ENCODE data around the gene MECP2. TPM values are rescaled to one million over a fixed set of nuclear protein-coding genes. Genes with fewer than 3 reads are reported as not detected.

MECP2 gene
- total RNA-seq, 1 donor from 2014 or later: 57.8 TPM

DNA sequence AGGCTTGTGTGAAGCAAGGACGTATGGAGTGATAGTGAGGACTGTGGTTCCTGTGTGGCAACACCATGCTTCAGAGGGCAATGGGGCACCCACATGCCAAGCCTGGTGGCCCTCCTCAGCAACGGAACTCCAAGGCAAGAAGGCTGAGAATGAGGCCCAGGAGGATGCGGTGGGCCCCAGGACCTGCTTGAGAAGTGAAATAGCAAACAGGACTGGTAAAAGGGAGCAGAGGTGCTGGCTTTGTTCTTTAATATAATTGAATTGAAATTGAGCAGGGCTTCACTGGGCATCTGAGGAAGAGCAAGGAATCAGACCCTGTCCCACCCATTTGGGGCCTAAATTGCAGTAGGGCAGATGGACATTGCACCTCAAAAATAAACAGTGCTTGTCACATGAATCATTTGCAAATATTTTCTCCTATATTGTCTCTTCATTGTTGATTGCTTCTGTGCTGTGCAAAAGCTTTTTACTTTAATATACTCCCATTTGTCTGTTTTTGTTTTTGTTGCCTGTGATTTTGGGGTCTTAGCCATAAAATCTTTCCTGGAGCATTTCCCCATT lies 122.7 kb downstream of the MECP2 start:
- Mint-ChIP-seq H3K9me3 (no peaks in the 10 kb centered on the region), H3K36me3 (no peaks in the 10 kb centered on the region), H3K4me3 (peak overlapping the region; percentile 39), H3K27ac (peak overlapping the region; percentile 97), H3K27me3 (ENCODE audit: low read depth) (no peaks in the 10 kb centered on the region), H3K4me1 (peaks cover 23% of the 10 kb centered on the region)
- no peak for DNase-seq (ENCODE audit: low spot score in 2 of 2, unreplicated experiment in 2 of 2)
- TF ChIP-seq, protein P1, sequence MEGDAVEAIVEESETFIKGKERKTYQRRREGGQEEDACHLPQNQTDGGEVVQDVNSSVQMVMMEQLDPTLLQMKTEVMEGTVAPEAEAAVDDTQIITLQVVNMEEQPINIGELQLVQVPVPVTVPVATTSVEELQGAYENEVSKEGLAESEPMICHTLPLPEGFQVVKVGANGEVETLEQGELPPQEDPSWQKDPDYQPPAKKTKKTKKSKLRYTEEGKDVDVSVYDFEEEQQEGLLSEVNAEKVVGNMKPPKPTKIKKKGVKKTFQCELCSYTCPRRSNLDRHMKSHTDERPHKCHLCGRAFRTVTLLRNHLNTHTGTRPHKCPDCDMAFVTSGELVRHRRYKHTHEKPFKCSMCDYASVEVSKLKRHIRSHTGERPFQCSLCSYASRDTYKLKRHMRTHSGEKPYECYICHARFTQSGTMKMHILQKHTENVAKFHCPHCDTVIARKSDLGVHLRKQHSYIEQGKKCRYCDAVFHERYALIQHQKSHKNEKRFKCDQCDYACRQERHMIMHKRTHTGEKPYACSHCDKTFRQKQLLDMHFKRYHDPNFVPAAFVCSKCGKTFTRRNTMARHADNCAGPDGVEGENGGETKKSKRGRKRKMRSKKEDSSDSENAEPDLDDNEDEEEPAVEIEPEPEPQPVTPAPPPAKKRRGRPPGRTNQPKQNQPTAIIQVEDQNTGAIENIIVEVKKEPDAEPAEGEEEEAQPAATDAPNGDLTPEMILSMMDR (IDR thresholded peaks at IDR 0.05; ENCODE audit: unreplicated experiment): no peak

DNA sequence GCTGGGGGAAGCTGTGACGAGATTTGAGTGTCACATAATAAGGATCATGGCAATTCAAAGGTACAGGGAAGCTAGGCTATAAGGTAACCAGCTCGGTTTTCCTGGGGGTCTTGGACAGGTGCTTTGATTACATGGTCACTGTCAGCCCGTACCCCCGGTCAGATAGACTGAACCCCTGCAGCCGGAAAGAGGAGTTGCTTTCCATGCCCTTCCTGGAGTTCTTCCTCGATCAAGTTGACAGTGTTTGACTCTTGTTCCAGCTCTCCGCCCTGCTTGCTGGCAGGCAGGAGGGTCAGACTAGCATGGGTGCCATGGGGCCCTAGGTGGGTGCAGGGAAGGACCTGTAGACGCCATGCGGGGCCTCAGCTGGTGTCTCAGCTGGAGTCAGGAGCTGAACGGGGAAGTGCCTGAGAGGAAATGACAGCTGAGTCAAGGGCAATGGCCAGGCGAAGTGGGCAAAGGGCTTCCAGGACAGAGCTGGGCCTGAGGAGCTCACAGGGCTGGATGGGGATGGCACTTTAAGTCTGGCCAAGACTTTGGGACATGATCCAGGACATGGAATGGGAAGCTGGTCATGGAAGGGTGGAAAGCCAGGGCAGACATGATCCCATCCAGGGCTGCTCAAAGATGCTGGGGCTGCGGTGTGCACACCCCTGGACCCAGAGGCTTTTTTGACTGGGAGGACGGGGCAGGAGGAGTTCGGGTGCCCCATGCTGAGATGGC lies 123.4 kb downstream of the MECP2 start:
- Mint-ChIP-seq H3K27ac (peak overlapping the region; percentile 97), H3K9me3 (no peaks in the 10 kb centered on the region), H3K36me3 (no peaks in the 10 kb centered on the region), H3K4me1 (peaks cover 29% of the 10 kb centered on the region), H3K27me3 (ENCODE audit: low read depth) (no peaks in the 10 kb centered on the region), H3K4me3 (peak overlapping the region; percentile 77)
- DNase-seq (ENCODE audit: low spot score in 2 of 2, unreplicated experiment in 2 of 2): no peak
- TF ChIP-seq, protein P1 (IDR thresholded peaks at IDR 0.05; ENCODE audit: unreplicated experiment): no peak

DNA sequence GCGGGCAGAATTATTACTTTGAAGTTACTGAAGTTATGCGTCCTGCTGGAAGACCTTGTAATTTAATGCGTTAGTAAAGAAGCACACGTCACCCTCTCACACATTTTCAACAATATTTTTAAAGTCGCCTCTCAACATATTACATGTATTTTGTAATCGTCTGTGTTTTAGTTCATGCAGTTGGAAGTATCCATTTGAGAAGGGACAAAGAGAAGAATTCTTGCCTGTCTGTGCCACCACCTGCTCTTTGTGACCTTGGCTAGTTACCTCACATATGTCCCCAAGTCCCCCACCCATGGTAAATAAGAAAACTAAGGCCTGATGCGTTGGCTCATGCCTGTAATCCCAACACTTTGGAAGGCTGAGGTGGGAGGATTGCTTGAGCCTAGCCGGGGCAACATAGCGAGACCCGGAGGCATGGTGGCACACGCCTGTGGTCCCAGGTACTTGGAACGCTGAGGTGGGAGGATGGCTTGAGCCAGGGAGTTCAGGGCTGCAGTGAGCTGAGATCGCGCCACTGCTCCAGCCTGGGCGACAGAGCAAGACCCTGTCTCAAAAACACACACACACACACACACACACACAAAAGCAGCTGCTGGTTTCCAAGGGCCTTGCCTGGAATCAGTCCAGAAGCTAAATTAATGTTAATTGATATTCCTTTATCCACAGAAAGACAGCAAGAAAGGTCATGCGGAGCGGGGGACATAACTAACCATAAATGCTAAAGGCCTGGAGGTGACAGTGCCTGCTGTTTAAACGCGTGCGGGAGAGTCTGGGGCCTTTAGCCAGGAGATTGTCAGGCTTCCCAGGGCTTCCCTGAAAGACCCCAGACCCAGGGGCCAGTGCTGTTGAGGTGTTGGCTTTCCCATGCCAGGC lies 124.2 kb downstream of the MECP2 start:
- Mint-ChIP-seq H3K4me1 (peaks cover 37% of the 10 kb centered on the region), H3K9me3 (no peaks in the 10 kb centered on the region), H3K27ac (peak overlapping the region; percentile 97), H3K36me3 (no peaks in the 10 kb centered on the region), H3K4me3 (peak overlapping the region; percentile 77), H3K27me3 (ENCODE audit: low read depth) (no peaks in the 10 kb centered on the region)
- no peak for DNase-seq (ENCODE audit: low spot score in 2 of 2, unreplicated experiment in 2 of 2)
- TF ChIP-seq, protein P1 (IDR thresholded peaks at IDR 0.05; ENCODE audit: unreplicated experiment): no peak

DNA sequence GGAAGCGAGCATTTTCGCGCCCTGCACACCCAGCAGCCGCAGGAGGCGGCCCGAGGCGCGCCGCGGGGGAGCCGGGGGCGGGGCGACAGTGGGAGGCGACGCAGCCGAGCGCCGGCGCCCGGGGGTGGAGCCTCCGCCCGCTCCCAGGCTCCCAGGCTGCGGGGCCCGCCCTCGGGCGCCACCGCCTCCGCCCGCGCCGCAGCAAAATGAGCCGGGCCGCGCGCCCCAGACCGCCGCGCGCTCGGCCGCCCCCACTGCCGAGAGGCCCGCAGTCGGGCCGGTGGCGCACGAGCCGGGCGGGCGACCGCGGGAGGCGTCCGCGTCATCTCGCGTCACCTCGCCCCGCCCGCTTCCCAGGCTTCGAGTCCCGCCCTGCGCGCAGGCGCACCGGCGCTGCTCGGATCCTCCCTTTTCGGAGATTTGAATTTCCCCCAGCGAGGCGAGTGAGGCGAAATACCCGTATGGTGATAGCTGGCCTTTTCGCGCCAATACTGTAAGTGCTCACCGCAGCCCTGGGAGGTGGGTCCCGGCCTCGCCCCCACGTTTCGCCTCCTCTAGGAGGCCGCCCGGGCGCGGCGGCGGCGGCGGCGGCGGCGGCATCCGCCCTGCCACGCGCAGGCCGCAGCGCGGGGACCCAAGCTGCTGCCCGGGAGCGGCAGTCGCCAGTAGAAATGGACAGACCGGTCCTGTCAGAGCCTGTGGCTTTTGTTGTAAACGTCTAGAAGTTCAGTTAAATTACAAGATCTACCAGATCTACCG lies 125.0 kb downstream of the MECP2 start, which contains the start of gene TMEM187:
Gene TMEM187 (plus strand): TSS at position 387 of the 759 bp plus-strand sequence. CDS start 9,309 bp downstream, outside the sequence.
- Mint-ChIP-seq H3K4me3 (peak within 1 kb of the TSS; percentile 100), H3K27ac (peak within 1 kb of the TSS; percentile 100), H3K27me3 (ENCODE audit: low read depth) (no peaks in the 10 kb centered on the region), H3K36me3 (no peaks in the 10 kb centered on the region), H3K9me3 (no peaks in the 10 kb centered on the region), H3K4me1 (peaks cover 45% of the 10 kb centered on the region)
- TF ChIP-seq, protein P1 (IDR thresholded peaks at IDR 0.05; ENCODE audit: unreplicated experiment): no peak
- DNase-seq (ENCODE audit: low spot score in 2 of 2, unreplicated experiment in 2 of 2): peak; percentile 87 to 96

Small RNA genes lying within 50 kb of the gene (microRNA-seq; reads per million reads assigned to microRNA genes)
- not detected for gene MIR3202-1
- not detected for gene MIR3202-2
- not detected for gene MIR718

Other genes starting within 250 kb of the MECP2 start
- 1.4 to 2.1 TPM (median 2.1 TPM) in 3 replicates for gene L1CAM, start 211.5 kb downstream of the MECP2 start, total RNA-seq
- not detected in 3 replicates for gene AVPR2, start 193.0 kb downstream of the MECP2 start, total RNA-seq
- 52.2 to 64.4 TPM (median 62.8 TPM) in 3 replicates for gene ARHGAP4, start 171.5 kb downstream of the MECP2 start, total RNA-seq
- gene NAA10, start 162.7 kb downstream of the MECP2 start, total RNA-seq: 76.8 to 82.0 TPM (median 79.3 TPM) in 3 replicates
- gene RENBP, start 153.1 kb downstream of the MECP2 start, total RNA-seq: 7.2 to 8.5 TPM (median 7.2 TPM) in 3 replicates
- 96.3 to 99.9 TPM (median 98.5 TPM) in 3 replicates for gene HCFC1, start 125.9 kb downstream of the MECP2 start, total RNA-seq
- gene TMEM187, start 125.0 kb downstream of the MECP2 start, total RNA-seq: 11.5 to 15.0 TPM (median 14.2 TPM) in 3 replicates
- gene IRAK1, start 77.8 kb downstream of the MECP2 start, total RNA-seq: 64.9 to 73.4 TPM (median 69.1 TPM) in 3 replicates
- not detected in 3 replicates for gene OPN1LW, start 46.5 kb upstream of the MECP2 start, total RNA-seq
- gene OPN1MW, start 84.9 kb upstream of the MECP2 start, total RNA-seq: not detected in 3 replicates
- not detected in 3 replicates for gene OPN1MW2, start 122.0 kb upstream of the MECP2 start, total RNA-seq
- gene OPN1MW3, start 159.9 kb upstream of the MECP2 start, total RNA-seq: not detected in 3 replicates
- gene TEX28, start 197.4 kb upstream of the MECP2 start, total RNA-seq: not detected in 3 replicates
- gene TKTL1, start 198.1 kb upstream of the MECP2 start, total RNA-seq: 0.20 to 0.59 TPM (median 0.38 TPM) in 3 replicates

Data from mesothelial cell of epicardium (in vitro differentiated cells).